ENCODE measurements around the gene PPP1R36. TPM values are rescaled to one million over a fixed set of nuclear protein-coding genes. Genes with fewer than 3 reads are reported as not detected.

The PPP1R36 gene
- total and polyA plus RNA-seq, 2 of the 13 experiments (the other 11 are each of a cell fraction or from before 2014, with no cell fraction given) = 0.11 to 0.17 TPM

DNA sequence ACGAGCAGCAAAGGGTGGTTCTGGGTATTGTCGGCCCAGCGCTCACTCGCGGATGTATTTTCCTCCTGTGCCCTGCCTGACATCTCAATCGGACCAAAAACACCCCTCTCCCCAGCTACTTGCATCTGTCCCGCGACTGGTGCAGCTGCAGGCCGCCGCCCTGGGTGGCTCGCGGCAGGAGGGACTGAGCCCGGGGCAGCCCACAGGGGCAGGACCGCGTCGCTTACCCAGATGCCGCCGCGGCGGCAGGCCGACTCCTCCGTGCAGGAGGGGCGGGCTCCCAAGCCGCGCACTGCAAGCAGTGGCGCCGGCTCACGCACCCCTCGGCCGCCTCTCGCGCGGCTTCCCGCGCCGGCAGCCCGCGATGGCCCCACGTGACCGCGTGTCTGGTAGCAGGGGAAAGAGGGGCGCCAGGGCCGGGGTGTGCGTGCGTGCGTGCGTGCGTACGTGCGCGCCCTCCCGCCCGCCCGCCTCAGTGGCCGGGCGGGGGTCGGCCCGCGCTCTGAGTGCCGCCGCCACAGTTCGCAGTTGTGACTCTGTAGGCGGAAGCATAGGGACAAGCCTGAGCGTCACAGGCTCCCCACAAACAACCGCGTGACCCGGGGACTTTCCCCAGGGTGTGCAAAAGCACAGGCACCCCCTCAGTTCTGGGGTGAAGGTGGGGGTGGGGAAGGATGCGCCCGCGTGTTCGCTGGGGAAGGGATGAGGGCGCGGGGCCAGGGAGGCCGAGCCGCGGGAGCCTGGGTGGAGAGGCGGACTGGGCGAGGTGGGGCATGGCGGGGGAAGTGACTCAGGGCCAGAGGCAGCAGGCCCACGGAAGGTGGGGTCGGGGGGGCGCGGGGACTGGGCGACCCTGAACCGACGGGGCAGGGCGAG is 46.1 kb upstream of the PPP1R36 start, which contains the start of gene ZBTB25 (continued):
- TF ChIP-seq NCOA1 (CRISPR knock-in tag; IDR thresholded peaks at IDR 0.05) (peak; percentile 78), ZFY (CRISPR knock-in tag; IDR thresholded peaks at IDR 0.05) (peak; percentile 78), SIX1 (CRISPR knock-in tag; IDR thresholded peaks at IDR 0.05; ENCODE audit: borderline replicate concordance) (no peak), ZIK1 (CRISPR knock-in tag; IDR thresholded peaks at IDR 0.05; ENCODE audit: borderline replicate concordance, low read depth) (peak; percentile 97; the same call in 1 of the 2 replicates), BATF2 (CRISPR knock-in tag; IDR thresholded peaks at IDR 0.05) (peak; percentile 73; the same call in 1 of the 2 replicates), ZBTB49 (CRISPR knock-in tag; IDR thresholded peaks at IDR 0.05; ENCODE audit: borderline replicate concordance) (0 out of 2 replicates have a peak, but pooled peaks have one; percentile 10), KDM2A (CRISPR knock-in tag; IDR thresholded peaks at IDR 0.05; ENCODE audit: borderline replicate concordance, low read depth) (no peak; the same call in 1 of the 2 replicates), RBFOX2 (IDR thresholded peaks at IDR 0.05; ENCODE audit: low read depth, low read length) (peak; percentile 79), PRDM4 (CRISPR knock-in tag; IDR thresholded peaks at IDR 0.05; ENCODE audit: borderline replicate concordance) (no peak), ZNF33B (CRISPR knock-in tag; IDR thresholded peaks at IDR 0.05) (peak; percentile 2; the same call in 1 of the 2 replicates), TAF1 (CRISPR knock-in tag; IDR thresholded peaks at IDR 0.05) (peak; percentile 80), KDM1A (CRISPR knock-in tag; IDR thresholded peaks at IDR 0.05) (no peak), PLRG1 (conservative IDR thresholded peaks at IDR 0.05) (no peak), ZSCAN12 (CRISPR knock-in tag; IDR thresholded peaks at IDR 0.05) (peak; percentile 84; the same call in 1 of the 2 replicates)
- TF ChIP-seq, protein P1, sequence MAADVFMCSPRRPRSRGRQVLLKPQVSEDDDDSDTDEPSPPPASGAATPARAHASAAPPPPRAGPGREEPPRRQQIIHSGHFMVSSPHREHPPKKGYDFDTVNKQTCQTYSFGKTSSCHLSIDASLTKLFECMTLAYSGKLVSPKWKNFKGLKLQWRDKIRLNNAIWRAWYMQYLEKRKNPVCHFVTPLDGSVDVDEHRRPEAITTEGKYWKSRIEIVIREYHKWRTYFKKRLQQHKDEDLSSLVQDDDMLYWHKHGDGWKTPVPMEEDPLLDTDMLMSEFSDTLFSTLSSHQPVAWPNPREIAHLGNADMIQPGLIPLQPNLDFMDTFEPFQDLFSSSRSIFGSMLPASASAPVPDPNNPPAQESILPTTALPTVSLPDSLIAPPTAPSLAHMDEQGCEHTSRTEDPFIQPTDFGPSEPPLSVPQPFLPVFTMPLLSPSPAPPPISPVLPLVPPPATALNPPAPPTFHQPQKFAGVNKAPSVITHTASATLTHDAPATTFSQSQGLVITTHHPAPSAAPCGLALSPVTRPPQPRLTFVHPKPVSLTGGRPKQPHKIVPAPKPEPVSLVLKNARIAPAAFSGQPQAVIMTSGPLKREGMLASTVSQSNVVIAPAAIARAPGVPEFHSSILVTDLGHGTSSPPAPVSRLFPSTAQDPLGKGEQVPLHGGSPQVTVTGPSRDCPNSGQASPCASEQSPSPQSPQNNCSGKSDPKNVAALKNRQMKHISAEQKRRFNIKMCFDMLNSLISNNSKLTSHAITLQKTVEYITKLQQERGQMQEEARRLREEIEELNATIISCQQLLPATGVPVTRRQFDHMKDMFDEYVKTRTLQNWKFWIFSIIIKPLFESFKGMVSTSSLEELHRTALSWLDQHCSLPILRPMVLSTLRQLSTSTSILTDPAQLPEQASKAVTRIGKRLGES (CRISPR knock-in tag; IDR thresholded peaks at IDR 0.05; ENCODE audit: borderline replicate concordance) = peak; percentile 76; the same call in 1 of the 2 replicates
- TF ChIP-seq, protein P2, sequence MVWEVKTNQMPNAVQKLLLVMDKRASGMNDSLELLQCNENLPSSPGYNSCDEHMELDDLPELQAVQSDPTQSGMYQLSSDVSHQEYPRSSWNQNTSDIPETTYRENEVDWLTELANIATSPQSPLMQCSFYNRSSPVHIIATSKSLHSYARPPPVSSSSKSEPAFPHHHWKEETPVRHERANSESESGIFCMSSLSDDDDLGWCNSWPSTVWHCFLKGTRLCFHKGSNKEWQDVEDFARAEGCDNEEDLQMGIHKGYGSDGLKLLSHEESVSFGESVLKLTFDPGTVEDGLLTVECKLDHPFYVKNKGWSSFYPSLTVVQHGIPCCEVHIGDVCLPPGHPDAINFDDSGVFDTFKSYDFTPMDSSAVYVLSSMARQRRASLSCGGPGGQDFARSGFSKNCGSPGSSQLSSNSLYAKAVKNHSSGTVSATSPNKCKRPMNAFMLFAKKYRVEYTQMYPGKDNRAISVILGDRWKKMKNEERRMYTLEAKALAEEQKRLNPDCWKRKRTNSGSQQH (CRISPR knock-in tag; IDR thresholded peaks at IDR 0.05; ENCODE audit: low read depth) = peak; percentile 30; the same call in 1 of the 2 replicates

Data from HepG2 (cell line).